OCI-LY1 (cell line): ENCODE data around the gene NELFE.

Source experiments
- CTCF ChIP-seq: fragments of 200-600 bp; sonication (generic), shearing (Covaris generic); IDR thresholded peaks from 2 replicates; pipeline ENCODE4 v1.5.1; 2017; ENCODE audit warnings: mild to moderate bottlenecking, antibody characterized with exemption, low read length, moderate library complexity, mixed read lengths
- EZH2 ChIP-seq: fragments of 200-600 bp; sonication (generic), shearing (Covaris generic); IDR thresholded peaks from 2 replicates; pipeline ENCODE4 v1.8.0; 2017; ENCODE audit warnings: borderline replicate concordance, mixed run types, mild to moderate bottlenecking, antibody characterized with exemption, low read length, moderate library complexity, mixed read lengths

DNA sequence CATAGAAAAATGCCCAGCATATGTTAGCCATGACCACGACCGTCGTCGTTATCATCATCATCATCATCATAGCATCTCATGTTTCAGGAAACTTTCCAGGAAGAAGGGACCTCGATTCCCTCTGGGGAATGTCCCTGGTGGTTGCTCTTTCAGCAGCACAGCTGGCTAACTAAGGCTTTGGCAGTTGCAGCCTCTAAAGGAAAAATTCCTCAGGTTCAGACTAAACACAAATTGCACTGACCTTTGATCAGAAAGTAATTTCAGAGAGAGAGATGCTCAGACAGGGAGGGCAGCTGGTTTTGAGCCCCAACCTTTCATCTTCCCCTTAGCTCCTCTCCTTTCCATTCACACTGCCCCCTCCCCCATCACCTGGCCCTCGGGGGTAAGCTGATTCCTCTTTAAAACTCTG, 18.5 kb downstream of the NELFE start:
- TF ChIP-seq CTCF = no peak
- TF ChIP-seq EZH2 = no peak
